ENCODE data around the gene EFS. TPM values are rescaled to one million over a fixed set of nuclear protein-coding genes. Genes with fewer than 3 reads are reported as not detected.
A peak's percentile ranks its signal among the peaks of the same experiment; 100 is the strongest.

The EFS gene
- total and polyA plus RNA-seq, 2 of the 8 experiments (the other 6 are each of a cell fraction or from before 2014, with no cell fraction given), result 27.8 to 28.6 TPM

DNA sequence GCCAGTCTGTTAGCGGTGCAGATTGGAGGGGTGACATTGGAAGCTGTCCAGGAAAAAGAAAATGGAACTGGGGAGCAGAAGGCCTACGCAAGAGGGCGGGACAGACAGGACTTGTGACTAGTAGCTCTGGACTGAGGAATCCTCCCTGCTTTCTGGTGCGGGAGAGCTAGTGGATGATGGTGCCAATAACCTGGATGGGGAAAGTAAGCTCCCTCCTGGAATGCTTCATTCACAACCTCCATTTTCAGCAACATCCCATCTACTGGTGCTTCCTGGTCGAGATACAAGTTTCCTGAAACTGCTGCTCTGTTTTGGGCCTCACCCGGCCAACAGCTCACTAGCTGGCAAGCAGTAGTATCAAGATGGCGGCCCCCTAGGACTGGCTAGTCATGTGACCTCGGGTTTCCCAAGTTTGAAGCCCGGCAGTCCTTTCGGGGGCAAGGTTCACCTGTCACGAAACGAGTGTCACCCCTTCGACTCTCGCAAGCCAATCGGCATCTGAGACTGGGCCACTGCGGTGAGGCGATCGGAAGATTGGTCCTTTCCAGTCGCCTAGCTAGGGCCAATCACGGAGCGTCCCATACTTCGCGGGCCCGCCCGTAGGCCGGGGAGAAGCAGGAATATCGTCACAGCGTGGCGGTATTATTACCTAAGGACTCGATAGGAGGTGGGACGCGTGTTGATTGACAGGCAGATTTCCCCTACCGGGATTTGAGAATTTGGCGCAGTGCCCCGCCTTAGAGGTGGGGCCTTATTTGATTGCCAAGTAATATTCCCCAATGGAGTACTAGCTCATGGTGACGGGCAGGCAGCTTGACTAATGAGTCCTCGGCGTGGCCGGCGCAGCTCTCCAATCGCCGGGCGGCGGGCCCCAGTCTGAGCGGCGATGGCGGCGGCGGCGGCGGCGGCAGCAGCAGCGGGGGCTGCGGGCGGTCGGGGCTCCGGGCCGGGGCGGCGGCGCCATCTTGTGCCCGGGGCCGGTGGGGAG, 44.1 kb downstream of the EFS start, which contains the start of gene PABPN1 (continued):
- TF ChIP-seq, protein P1, sequence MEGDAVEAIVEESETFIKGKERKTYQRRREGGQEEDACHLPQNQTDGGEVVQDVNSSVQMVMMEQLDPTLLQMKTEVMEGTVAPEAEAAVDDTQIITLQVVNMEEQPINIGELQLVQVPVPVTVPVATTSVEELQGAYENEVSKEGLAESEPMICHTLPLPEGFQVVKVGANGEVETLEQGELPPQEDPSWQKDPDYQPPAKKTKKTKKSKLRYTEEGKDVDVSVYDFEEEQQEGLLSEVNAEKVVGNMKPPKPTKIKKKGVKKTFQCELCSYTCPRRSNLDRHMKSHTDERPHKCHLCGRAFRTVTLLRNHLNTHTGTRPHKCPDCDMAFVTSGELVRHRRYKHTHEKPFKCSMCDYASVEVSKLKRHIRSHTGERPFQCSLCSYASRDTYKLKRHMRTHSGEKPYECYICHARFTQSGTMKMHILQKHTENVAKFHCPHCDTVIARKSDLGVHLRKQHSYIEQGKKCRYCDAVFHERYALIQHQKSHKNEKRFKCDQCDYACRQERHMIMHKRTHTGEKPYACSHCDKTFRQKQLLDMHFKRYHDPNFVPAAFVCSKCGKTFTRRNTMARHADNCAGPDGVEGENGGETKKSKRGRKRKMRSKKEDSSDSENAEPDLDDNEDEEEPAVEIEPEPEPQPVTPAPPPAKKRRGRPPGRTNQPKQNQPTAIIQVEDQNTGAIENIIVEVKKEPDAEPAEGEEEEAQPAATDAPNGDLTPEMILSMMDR (IDR thresholded peaks at IDR 0.05; ENCODE audit: control extremely low read depth in 1 of 3, insufficient read depth in 1 of 3, low read depth in 1 of 3, low read length in 3 of 3), result no peak
- TF ChIP-seq TEAD4 (IDR thresholded peaks at IDR 0.05; ENCODE audit: low read depth, low read length), result no peak
- no peak for TF ChIP-seq KDM4A (IDR thresholded peaks at IDR 0.05; ENCODE audit: low read depth, low read length, severe bottlenecking)
- TF ChIP-seq, protein P2, sequence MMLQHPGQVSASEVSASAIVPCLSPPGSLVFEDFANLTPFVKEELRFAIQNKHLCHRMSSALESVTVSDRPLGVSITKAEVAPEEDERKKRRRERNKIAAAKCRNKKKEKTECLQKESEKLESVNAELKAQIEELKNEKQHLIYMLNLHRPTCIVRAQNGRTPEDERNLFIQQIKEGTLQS (IDR thresholded peaks at IDR 0.05; ENCODE audit: insufficient read depth, low read depth, low read length), result 0 out of 2 replicates have a peak, but pooled peaks have one; percentile 9
- peak; percentile 89 for TF ChIP-seq USF2 (IDR thresholded peaks at IDR 0.05; ENCODE audit: low read length)
